AG09319 (cell line): ENCODE measurements around the gene DIABLO.
"Not testable (repeated sequence)": the region's sequence is repeated elsewhere in the genome, so short reads cannot be mapped to it uniquely, and the experiment has no call there.

Experiments used
- DNase-seq: peaks from one replicate; pipeline ENCODE4 v3.0.0-alpha.2; 2010; ENCODE audit warnings: low read depth; ENCODE audit errors: extremely low read depth
- CTCF ChIP-seq: IDR thresholded peaks from 2 replicates; pipeline ENCODE4 v1.5.1; 2011; ENCODE audit warnings: low read depth, mild to moderate bottlenecking, inconsistent platforms, low read length, moderate library complexity

DIABLO gene

DNA sequence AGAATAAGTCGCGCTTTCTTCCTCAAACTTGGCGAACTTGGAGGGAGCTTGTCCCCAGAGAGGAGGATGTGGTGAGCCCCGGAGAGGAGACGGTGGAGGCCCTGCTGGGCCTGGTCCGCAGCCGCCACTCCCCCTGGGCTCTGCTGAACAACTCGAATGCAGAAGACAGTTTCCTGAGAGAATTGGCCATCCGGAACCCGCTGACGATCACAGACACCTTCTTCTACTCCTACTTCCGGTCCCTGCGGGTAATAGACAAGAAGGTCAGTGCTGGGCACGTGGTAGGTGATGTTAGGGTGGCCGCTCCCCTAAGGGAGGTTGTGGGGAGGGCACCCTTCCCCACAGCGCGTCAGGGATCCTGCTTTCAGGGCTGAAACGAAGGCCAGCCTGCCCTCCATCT lies 41.3 kb downstream of the DIABLO start:
- TF ChIP-seq CTCF = no peak
- DNase-seq = no peak

GRCh38 chr12:122183588-122183940 lies 42.3 kb downstream of the DIABLO start:
- DNase-seq = no peak
- TF ChIP-seq CTCF = no peak

DNA sequence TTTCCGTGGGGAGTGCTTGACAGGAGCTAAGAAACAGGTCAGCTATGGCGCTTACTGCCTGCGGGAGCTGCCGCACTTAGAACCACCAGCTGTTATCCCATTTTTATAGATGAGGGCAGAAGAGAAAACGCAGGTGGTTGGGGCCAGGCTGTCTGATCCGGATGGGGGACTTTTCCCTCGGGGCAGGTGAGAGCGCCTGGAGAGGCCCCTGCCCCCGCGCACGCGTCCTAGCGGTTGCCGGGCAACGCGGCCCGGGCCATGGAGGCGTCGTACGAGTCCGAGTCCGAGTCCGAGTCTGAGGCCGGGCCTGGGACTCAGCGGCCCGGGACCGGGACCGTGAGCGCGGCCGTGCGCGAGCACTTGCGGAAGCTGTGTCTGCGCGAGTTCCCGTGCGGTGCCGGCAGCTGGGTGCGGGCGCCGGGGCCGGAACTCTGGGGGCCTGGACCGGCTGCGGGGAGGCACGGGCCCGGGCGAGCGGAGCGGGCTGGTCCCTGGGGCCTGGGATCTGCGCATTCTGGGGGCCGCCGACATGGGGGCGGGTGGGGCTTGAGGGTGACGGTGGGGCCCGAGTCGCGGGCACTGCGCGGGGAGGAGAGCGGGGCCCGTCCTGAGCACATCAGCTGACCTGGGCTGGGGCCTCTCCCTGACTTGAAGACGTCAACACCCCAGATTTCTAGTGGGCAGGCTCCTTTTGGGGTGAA lies 42.8 kb downstream of the DIABLO start, which contains the start of gene LRRC43:
TSS of gene LRRC43 (plus strand) at position 237 of the 701 bp plus-strand sequence. CDS start at position 259, 22 bp downstream.
- no peak for DNase-seq
- TF ChIP-seq CTCF = no peak

- not testable (repeated sequence) for DNase-seq
These were observed 49.4 kb downstream of the DIABLO start for GRCh38 chr12:122176473-122176872.

DNA sequence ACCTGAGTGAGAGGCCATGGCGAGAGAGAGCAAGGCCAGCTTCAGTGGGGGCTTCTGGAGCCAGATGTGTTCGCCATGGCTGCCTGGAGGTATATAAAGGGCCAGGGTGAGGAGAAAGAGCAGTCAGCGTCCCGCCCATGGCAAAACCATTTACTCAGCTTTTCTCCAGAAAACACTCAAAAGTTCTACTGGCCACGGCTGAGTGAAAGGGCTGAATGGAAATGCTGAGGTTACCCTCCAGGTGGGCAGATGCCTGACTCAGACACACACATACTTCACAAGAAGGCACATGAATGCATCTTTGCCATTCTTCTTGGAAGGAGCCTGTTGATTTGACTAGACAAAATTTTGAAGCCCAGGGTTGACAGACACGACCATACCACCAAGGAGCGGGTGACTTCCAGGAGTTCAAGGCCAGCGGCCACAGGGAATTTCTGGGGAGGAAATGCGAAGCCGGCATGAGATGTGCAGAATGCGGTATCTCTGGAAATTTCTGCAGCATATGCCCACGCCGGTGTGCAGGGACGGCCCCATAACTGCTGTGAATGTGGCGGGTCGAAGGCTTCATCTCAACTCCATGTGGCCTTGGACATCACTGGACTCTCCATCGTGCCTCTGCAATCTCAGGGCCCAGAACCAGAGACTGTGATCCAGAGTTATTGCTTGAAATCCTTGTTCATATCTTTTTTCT lies 51.6 kb downstream of the DIABLO start, which contains the start of gene IL31:
TSS of gene IL31 (minus strand) at position 67 of the 691 bp plus-strand sequence. CDS start at position 18, 49 bp downstream.
- TF ChIP-seq CTCF = no peak
- no peak for DNase-seq

- TF ChIP-seq CTCF = no peak
These were observed 53.5 kb downstream of the DIABLO start for GRCh38 chr12:122172262-122172939.

GRCh38 chr12:122171399-122171798 lies 54.5 kb downstream of the DIABLO start:
- no peak for TF ChIP-seq CTCF
- DNase-seq = no peak

More at GRCh38 chr12:122172262-122172939, 53.5 kb downstream of the DIABLO start:
- no peak for DNase-seq
